HG03558 (cell line): ENCODE results near the gene LRSAM1.

Source experiments
- ATAC-seq: cut with Tn5 transposase; IDR thresholded peaks from one replicate; pipeline ENCODE4 v1.9.1; 2021; ENCODE audit warnings: moderate number of reproducible peaks; ENCODE audit not compliant: unreplicated experiment; ENCODE audit errors: extremely low read depth

Gene LRSAM1

DNA sequence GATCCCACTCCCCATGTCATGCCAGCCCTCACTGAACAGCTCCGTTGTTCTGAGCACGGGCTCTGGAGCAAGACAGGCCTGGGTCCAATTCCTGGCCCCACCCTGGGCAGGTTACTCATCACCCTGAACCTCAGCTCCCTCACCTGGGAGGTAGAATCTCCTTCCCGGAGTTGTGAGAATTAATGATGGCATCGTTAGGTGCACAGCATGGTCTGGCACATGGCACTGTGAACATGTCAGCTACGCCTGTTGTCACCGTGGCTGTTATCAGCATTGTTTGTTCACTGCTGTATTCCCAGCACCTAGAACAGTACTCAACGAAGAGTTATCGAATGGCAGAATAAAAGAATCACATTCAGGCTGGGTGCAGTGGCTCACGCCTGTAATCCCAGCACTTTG, 43.0 kb downstream of the LRSAM1 start:
- ATAC-seq, result no peak

DNA sequence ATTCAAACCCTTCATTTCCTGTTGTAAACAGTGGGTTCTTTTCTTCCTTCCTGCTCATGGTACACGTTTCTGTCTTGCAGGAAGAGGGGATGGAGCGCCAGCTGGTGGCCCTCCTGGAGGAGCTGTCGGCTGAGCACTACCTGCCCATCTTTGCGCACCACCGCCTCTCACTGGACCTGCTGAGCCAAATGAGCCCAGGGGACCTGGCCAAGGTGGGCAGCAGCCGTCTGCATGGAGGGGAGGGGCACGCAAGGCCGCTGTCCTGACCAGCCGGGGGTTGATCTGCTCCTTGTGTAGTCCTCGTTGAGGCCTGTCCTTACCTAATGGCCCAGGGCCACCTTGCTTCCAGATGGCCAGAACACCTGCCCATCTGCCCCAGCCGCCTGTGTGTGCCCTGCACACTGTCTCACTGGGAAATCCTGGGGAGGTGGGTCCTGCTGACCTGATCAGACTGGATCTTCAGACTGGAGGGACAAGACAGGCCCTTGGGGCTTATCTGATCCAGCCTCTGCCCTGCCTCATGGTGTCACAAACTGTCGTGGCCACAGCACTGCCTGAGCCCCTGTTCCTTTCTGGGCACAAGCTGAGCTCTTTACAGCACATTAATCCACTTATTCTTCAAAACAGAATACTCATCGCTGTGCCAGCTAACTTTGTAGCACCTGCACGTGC, 44.7 kb downstream of the LRSAM1 start:
- ATAC-seq, result no peak

DNA sequence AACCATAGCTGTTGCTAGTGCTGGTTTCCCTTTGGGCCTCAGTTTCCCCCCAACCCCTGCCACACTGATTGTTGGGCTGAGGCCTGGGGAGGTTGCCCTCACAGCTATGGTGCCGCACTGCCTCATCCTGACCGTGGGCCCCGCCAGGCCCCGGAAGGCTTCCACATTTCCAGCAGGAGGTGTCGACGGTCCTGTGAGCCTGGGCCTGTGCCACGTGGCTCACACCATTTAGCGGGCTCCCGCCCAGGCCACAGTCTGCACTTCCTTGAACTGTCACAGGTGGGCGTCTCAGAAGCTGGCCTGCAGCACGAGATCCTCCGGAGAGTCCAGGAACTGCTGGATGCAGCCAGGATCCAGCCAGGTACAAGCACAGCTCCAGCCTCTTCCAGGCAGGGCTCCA, 45.7 kb downstream of the LRSAM1 start:
- no peak for ATAC-seq

DNA sequence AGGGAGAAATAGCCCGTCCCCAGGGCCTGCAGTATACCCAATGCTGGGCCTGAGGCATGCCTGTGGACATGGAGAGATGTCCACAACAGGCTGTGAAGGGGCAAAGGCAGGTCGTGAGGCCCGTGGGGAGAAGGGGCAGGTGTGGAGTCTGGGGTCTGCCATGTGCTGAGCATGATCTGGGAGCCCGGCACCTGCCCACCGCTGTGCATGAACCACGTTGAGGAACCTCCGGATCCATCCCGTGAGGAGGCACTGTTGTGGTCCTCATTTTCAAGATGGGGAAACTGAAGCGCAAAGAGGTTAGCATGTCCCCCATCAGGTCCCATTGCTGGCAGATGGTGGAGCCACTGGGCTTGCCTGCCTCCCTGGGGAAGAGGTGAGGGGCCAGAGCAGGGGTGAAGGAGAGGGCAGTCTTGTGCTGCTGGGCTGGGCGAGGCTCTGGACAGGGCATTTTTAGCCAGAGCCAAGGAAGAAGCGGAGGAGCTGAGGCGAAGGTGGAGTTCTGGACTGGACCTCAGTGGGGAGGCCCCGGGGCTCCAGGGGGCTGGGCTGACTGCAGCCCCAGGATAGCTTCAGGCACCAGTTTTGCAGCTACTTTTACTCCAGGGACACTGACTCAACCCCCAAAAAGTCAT, 46.5 kb downstream of the LRSAM1 start:
- ATAC-seq, result no peak

DNA sequence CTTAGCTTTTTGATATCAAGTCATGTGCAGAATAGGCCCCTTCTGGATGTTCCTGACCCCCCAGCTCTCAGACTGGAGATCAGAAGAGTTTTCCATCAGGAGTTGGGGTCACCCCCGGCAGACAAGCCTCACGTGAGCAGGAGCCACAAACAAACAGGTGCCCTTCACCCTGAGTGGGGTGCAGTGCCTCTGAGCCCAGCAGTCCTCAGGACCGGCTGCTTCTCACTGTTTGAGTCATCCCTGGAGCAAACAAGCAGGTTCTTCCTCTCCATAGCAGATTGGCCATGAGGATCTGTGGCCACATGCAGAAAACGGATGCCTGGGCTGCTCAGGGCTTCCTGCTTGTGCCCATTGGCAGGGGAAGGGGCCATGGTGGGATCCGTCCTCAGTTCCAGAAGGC, 47.0 kb downstream of the LRSAM1 start:
- no peak for ATAC-seq

DNA sequence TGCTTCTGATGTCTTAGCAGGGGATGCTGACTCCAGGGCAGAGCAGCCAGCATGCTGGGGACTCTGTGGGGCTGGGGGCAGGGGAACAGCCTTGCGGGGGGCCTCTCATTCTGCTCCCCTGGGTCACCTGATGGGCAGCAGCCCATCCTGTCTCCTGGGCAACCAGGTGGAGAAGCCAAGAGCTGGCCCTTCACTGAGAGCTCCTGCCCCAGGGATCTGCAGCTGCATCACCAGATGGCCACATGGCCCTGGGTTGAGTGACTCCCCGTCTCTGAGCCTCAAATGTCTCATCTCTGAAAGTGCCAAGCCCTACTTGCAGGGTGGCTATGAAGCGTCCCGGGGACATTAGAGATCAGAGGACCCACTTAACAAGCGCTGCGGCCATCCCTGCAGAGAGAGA, 49.1 kb downstream of the LRSAM1 start:
- ATAC-seq, result no peak

DNA sequence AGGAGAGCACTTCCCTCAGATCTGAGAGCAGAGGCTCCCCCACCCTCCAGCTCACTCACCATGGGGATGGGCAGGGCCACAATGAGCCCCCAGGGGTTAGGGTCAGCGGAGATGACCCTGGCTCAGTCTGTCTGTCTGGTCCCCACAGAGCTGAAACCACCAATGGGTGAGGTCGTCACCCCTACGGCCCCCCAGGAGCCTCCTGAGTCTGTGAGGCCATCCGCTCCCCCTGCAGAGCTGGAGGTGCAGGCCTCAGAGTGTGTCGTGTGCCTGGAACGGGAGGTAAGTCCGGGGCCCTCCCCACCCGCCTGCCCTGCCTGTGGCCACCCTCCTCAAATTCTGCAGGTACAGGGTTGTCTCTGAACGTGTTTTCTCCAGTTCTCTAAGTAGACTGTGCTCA, 49.6 kb downstream of the LRSAM1 start:
- ATAC-seq, result no peak

DNA sequence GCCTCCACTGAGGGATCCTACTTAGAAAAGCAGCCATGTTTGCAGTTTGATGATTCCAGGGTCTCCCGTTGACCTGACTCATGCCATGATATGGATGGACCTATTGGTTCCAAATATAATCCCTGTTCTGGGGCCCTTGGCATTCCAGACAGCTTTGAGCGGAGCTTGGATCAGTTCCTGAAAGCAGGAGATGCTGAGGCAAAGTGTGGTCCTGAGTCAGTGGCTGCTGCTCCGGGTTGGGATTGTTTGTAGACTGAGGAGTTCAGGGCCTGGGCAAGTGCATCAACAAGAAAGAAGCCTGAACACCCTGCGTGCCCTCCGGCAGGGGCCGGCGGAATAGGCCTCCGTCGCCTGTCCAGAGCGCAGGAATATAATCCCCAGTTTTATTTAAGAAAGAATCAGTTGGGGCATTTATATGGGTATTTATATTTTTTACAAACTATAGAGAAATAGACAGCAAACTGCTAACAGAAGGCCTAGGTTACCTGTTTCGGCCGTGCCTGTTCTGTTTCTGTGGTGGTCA, 50.6 kb downstream of the LRSAM1 start:
- no peak for ATAC-seq

DNA sequence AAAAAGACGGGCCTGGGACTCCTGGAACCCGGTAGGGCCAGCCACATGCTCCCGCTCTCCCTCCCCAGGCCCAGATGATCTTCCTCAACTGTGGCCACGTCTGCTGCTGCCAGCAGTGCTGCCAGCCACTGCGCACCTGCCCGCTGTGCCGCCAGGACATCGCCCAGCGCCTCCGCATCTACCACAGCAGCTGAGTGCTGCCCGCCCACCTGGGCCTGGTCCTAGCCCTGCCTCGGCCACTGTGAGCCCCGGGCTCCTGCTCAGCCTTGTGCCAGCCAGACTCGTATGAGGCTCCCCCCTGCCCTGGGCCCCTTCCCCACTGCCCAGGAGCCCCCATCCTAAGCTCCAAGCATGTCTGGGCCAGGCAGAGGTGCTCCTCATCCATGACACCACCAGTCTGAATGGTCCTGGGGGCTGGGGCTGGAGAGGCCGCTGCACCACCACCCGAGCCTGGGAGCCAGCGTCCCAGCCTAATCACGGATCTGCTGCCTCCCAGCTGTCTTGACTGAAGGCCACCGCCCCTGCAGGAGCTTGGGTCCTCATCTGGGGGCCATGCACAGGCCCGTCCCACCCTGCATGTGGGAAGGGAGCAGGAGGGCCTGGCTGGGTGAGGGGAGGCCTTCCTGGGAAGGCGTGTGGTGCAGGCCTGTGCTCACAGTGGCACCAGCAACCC, 51.5 kb downstream of the LRSAM1 start:
- no peak for ATAC-seq

DNA sequence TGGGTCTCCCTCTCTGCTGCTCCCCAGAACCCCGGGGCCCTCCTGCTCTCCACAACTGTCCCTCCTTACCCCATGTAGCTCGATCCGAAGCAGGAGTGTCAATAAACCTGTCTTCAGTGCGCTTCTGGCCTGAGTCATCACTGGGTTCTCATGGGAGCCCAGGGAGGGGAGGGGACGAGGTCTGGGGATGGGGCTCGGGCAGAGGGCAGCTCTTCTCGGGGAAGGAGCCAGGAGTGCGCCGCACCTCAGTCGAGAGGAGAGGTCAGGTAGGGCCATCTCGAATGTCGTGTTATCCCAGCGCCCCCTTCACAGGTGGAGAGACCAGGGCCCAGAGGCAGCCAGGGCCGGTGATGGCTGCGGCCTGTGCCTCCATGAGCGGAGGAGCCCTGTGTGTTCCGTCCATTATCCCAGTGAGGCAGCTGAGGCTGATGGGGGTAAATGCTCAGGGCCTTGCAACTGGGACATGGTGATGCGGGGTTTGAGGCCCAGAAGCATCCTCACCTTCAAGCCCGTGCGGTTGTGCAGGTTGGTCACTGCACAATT, 52.1 kb downstream of the LRSAM1 start:
- ATAC-seq, result no peak

DNA sequence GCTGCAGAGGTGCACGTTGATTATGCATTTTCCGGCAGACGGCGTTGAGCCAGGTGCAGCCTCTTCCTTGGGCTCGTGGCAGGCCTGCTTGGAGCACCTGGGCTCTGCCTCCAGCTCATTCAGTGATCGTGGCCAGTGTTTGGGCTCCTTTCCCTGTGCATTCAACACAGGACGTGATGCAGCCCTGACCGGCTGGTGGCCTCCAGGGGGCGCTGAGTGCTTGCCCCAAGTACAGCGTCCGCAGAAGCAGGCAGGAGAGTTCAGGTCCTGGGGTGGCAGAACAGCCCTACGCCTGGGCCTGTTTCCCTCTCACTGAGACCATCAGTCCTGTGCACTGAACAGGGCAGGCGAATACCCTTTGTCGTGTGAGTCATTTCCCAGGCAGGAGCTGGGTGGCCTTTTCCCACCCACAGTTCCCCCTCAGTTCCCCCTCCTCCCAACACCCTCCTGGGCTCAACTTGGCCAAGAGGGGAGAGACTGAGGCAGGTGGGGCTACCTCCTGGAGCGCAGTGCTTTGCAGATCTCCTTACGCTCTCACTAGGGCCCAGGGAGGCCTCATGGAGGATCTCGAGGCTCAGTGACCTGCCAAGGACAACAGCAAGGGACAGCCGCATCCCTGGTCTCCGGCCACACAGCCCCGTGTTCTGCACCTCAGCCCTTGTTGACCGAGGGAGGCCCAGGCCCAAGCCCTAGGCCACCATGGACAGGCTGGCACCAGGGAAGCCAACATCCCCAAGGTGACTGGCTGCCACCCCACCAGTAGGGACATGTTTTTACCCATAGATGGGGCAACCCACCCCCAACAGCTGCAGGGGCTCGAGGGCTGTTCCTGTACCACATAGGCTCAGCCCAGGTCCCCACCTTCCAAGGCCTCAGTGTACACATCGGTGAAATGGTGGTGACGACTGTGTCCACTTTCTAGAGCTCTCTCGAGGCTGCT, 52.9 kb downstream of the LRSAM1 start:
- no peak for ATAC-seq

DNA sequence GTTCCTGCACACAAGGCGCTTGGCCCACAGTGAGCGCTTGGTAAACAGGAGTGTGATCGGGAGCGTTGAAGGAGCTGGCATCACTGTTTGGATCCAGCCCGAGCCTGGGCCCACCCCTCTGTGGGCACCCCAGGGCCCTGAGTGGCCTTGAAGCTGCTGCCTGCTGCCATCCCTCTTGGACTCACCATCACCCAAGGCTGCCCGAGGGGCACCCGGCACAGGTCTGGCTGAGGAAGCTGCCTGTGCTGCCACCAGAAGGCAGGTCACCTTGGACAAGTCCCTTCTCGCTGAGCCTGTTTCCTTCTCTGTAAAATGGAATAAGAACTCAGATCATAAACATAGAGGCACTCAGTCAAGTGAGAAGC, 53.6 kb downstream of the LRSAM1 start:
- no peak for ATAC-seq

DNA sequence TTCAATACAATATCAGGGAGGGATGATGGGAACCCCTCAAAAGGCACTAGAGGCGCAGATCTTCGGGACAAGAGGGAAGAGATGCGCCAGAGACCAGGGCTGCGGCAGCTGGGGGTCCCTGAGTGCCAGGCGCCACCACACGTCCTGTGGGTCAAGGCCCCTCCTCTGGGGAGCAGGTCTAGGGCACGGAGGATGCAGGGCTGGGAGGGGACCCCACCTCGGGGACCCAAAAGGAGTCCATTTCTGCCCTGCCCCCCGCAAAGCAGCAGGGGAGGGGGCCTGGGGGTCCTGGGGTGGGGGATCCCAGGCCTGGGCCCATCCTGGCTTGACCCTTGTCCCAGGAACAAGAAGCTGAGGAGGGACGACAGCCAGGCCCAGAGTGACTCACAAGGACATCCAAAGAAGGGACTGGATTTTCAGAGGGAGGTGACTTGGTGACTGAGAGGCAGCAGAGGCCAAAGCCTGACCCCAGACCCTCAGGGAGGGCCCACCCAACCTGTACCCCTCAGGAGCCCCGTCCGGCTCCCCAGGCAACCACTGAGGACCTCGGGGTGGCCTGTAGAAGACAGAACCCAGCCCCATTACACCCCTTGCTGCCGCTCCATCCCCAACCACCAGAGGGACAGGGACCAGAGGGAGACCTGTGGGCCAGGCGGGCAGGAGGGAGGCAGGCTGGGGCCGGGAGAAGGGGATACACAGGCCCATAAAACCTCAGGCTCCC, 54.2 kb downstream of the LRSAM1 start:
- ATAC-seq, result no peak

DNA sequence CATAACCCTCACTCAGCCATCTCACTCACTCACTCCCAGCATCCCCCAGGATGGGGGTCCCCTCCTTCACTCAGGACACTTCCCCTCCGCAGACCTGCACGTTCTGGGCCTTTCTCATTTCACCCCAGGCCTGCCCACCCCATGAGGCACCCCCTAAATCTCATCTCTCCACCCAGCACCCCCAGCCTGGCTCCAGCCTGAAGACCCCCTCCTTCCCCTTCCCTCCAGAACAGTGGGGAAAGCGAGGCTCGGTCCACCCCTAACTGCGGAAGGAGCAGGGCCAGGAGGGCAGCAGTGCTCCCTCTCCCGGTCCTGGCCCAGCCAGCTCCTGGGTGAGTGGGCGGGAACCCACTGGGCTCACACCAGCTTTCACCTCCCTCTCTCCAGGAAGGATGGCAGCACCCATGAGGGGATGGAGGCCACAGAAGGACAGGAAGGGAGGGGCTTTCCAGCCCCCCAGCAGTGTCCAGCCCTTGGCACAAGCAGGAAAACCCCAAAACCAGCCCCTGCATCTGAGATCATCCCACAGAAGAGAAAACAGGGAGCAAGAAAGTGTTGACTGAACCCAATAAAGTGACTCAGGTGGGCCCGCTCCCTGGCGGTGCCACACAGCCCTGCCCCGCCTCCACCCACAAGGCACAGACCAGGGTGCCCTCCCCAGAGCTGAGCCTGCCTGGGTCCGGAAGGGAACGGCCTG, 55.0 kb downstream of the LRSAM1 start:
- no peak for ATAC-seq

DNA sequence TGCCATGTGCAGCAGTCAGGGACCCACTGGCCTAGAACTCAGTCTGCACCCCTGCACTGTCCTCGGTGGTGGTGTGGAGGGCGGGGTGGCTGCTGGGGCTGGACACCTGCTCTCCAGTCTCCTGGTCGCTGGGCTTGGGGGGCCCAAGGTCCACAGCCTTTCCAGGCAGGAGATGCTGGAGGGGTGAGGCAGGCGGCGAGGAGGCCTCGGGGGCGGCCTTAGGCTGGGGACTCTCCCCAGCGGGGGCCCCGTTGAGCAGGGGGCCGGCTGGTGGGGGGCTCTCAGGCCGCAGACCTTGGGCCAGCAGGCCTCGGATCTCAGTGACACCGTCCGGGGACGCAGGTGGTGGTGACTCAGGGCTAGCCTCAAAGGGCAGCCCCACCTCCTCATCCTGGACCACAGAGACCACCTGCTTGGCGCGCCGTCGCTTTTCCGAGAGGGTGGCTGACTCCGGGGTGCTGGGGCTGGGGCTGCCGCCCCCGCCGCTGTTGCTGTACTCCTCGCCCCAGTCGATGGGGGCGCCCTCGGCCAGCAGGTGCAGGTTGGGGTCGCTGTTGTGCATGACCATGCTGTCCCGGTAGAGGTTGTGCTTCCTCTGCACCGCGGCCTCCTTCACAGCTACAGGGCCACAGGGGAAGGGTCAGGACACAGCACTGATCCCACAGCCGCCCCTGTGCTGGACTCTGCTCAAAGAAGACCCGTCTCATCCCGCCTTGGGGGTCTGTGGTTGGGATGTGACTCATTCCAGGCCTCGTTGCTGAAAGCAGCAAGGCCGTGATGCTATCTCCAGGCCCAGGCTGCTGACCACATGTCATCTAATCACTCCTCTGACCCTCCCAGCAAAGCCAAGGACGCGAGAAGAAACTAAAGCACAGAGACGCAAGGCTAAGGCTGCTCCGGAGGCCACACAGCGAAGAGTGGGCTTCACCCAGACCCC, 55.8 kb downstream of the LRSAM1 start:
- ATAC-seq, result no peak

DNA sequence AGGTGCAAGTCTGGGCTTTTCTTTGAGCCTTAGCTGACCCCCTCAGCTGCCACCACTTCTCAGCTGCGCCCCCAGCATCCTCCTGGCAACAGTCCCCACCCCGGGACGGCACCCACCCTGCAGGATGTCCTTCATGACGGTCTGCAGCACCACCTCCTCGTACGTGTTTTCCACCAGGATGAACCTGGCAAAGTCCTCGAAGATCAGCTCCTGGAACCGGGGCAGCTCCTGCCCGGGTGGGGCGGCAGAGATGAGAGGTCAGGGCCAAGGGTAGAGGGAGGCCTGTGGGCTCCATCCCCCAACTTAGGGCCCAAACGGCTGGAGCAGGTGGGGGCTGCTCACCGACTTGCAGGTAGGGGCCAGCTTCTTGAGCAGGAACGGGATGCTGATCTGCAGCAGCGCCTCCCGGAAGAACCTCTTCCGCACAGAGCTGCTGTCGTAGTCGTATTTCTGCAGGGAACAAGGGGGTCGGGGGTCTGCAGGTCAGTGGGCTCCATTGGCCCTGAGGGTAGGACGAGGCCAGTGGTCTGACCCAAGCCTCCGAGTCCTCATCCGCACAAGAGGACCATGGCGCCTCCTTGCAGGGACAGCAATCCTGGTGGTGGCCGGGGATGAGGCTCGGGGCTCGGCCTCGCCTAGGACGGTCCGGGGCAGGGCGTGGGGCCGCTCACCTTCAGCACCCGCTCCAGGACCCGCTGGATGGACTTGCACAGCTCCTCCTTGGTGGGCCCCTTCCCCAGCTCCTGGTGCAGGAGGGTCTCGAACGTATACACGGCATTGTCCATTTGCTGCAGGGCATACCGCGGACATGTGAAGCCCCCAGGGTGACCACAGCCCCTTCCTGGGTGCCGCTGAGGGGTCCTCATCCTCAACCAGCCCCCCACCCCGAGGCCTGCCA, 56.7 kb downstream of the LRSAM1 start:
- no peak for ATAC-seq

DNA sequence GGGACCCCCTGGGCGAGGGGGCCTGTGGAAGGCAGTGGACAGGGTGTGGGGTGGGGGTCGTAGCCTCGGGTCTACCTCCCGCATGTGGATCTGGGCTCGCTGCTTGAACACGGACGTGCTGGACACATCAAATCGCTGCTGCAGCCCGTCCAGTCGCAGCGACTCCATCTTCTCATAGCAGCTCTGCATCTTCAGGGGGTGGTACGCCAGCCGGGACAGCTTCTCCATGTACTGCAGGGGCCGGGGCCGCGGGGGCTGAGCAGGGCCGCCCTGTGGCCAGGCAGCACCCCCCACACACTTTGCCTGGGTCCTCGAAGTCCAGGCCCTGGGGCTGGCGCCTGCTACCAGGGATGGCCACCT, 57.6 kb downstream of the LRSAM1 start:
- ATAC-seq, result no peak
